Smooth muscle cell (in vitro differentiated cells): ENCODE results near the gene KPNB1. TPM values are rescaled to one million over a fixed set of nuclear protein-coding genes. Genes with fewer than 3 reads are reported as not detected.

ENCODE experiments used
- DNase-seq: peaks from one replicate; lab custom pipeline; 2025; ENCODE audit not compliant: unreplicated experiment; lab: John Stamatoyannopoulos, UW
- H2AFZ ChIP-seq: fragments of 200-600 bp; sonication (generic); 2 replicates; pipeline ENCODE4 v1.6.0; 2016; ENCODE audit warnings: antibody characterized with exemption, low read depth, mild to moderate bottlenecking
- H3F3A ChIP-seq: fragments of 200-600 bp; sonication (generic); 2 replicates; pipeline ENCODE4 v1.6.0; 2017; ENCODE audit warnings: antibody characterized with exemption, low read depth
- H3K27ac ChIP-seq: fragments of 200-600 bp; sonication (generic); 2 replicates; pipeline ENCODE4 v1.5.1; 2016; ENCODE audit warnings: low read depth, mild to moderate bottlenecking
- H3K27me3 ChIP-seq: fragments of 200-600 bp; sonication (generic); 2 replicates; pipeline ENCODE4 v1.6.1; 2016; ENCODE audit warnings: low read depth, mild to moderate bottlenecking
- H3K36me3 ChIP-seq: fragments of 200-600 bp; sonication (generic); 2 replicates; pipeline ENCODE4 v1.5.1; 2016; ENCODE audit warnings: low read depth
- H3K4me1 ChIP-seq: fragments of 200-600 bp; sonication (generic); 2 replicates; pipeline ENCODE4 v1.5.1; 2016; ENCODE audit warnings: low read depth
- H3K4me2 ChIP-seq: fragments of 200-600 bp; sonication (generic); 2 replicates; pipeline ENCODE4 v1.6.0; 2016; ENCODE audit warnings: mild to moderate bottlenecking
- H3K4me3 ChIP-seq: fragments of 200-600 bp; sonication (generic); 2 replicates; pipeline ENCODE4 v1.5.1; 2016; ENCODE audit warnings: mild to moderate bottlenecking
- H3K79me2 ChIP-seq: fragments of 200-600 bp; sonication (generic); 2 replicates; pipeline ENCODE4 v1.6.0; 2016; ENCODE audit warnings: low read depth, mild to moderate bottlenecking
- H3K9ac ChIP-seq: fragments of 200-600 bp; sonication (generic); 2 replicates; pipeline ENCODE4 v1.6.0; 2016; ENCODE audit warnings: low read depth
- H3K9me3 ChIP-seq: fragments of 200-600 bp; sonication (generic); replicated peaks from 2 replicates; pipeline ENCODE4 v1.5.1; 2016; ENCODE audit warnings: low read depth
- H4K20me1 ChIP-seq: fragments of 200-600 bp; sonication (generic); 2 replicates; pipeline ENCODE4 v1.6.0; 2016; ENCODE audit warnings: low read depth
- WGBS: methylation state at CpG from one replicate; pipeline ENCODE4 v1.1.7; 2016; ENCODE audit warnings: low lambda C conversion rate; 5-methylcytosine and 5-hydroxymethylcytosine counted together
- polyA plus RNA-seq: library from polyadenylated mRNA; unstranded; fragments of >200 nt; fragmentation: Nextera tagmentation; extraction: Ambion mirVana; gene quantifications from 2 replicates; pipeline ENCODE4 v1.2.1, GENCODE V29; 2016
- total RNA-seq: library from RNA; depleted of rRNA; stranded (reverse); fragments of >200 nt; gene quantifications from 2 replicates; pipeline ENCODE4 v1.2.3, GENCODE V29; 2014
- TF ChIP-seq, protein P1 (sequence below): fragments of 200-600 bp; sonication (generic); IDR thresholded peaks from 2 replicates; pipeline ENCODE4 v1.5.1; 2017; ENCODE audit warnings: borderline replicate concordance, mild to moderate bottlenecking, antibody characterized with exemption; ENCODE audit not compliant: insufficient read depth, poor library complexity, severe bottlenecking

Gene KPNB1
- total and polyA plus RNA-seq, 2 experiments from 2014 or later = 78.8 to 242 TPM

DNA sequence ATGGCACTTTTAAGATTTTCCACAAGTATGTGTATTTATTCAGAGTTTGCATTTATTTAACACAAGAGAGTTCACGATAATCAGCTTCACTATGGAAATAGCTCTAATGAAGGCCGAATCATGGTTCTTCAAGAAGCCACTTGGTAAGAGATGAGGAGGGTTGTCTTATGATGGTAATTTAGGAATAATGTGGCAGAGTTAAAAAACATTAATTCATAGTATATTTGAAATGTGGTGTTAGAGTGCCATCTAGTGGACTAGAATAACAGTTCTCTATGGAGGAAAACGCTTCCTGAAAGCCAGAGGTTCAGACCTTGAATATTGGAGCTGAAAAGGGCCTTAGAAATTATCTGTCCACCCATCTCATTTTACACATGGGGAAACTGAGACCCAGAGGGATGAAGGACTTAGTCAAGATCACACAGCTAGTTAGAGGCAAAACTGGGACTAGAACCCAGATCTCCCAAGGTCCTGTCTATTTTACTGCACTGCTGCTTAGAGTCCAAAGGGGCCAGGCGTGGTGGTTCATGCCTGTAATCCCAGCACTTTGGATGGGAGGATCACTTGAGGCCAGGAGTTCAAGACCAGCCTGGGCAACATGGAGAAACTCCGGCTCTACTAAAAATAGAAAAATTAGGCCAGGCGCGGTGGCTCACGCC lies 33.8 kb upstream of the KPNB1 start:
- peaks cover 33% of the 10 kb centered on the region for H3F3A ChIP-seq
- no peak overlapping the region for H3K9ac ChIP-seq
- peaks cover 15% of the 10 kb centered on the region for H4K20me1 ChIP-seq
- H3K9me3 ChIP-seq = no peaks in the 10 kb centered on the region
- TF ChIP-seq, protein P1, sequence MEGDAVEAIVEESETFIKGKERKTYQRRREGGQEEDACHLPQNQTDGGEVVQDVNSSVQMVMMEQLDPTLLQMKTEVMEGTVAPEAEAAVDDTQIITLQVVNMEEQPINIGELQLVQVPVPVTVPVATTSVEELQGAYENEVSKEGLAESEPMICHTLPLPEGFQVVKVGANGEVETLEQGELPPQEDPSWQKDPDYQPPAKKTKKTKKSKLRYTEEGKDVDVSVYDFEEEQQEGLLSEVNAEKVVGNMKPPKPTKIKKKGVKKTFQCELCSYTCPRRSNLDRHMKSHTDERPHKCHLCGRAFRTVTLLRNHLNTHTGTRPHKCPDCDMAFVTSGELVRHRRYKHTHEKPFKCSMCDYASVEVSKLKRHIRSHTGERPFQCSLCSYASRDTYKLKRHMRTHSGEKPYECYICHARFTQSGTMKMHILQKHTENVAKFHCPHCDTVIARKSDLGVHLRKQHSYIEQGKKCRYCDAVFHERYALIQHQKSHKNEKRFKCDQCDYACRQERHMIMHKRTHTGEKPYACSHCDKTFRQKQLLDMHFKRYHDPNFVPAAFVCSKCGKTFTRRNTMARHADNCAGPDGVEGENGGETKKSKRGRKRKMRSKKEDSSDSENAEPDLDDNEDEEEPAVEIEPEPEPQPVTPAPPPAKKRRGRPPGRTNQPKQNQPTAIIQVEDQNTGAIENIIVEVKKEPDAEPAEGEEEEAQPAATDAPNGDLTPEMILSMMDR = peak; percentile 72
- no peak overlapping the region for H3K4me3 ChIP-seq
- no peaks in the 10 kb centered on the region for H3K79me2 ChIP-seq
- H2AFZ ChIP-seq = no peak overlapping the region
- no peaks in the 10 kb centered on the region for H3K4me1 ChIP-seq
- 85% methylated on average over 8 of the region's 8 CpGs for WGBS
- H3K27me3 ChIP-seq = no peaks in the 10 kb centered on the region
- DNase-seq = no peak
- no peak overlapping the region for H3K27ac ChIP-seq
- no peak overlapping the region for H3K4me2 ChIP-seq
- H3K36me3 ChIP-seq = peaks cover 10% of the 10 kb centered on the region

DNA sequence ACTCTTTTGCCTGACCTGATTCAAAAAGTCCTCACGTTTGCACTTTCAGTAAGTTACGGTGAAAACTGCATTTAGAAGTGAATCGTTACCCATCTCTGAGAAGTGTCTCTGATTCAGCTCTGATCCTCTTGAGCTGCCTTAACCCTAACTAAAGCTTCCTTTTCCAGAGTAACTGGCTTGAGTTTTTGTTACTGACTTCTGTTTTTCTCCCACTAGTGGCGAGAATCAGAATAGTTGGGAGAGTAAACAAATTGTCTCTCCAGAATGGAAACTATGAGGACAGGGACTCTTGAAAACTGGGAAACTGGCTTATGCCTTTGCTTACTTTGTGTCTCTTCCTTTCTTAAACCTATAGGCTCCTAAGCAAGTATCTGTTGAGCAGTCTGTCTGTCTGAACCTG lies 31.3 kb upstream of the KPNB1 start:
- DNase-seq = no peak

DNA sequence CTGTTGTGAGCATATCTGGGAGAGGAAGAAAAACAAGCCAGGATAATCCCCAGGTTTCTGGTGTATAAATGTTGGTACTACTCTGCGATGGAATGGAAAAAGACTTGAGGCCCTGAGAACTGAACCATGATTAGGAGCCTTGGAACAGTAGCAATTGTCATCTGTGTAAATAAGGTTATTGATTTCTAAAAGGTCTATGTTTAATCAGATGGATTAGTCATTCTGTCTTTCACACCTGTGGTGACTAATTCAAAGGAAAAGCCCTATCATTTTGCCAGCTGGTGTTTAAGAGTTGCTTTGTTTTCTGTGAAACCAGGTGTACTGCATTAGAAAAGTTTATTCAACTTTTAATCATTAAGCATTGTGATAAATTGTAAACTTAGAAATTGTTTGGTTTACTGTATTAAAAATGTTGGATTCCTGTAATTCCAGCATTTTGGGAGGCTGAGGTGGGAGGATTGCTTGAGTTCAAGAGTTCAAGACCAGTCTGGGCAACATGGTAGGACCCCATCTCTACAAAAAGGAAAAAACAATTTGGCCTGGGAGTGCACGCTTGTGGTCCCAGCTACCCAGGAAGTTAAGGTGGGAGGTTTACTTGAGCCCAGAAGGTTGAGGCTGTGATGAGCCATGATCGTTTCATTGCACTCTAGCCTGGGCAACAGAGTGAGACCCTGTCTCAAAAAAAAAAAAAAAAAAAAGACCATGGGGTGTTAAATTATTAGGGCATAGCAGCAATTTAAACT lies 29.0 kb upstream of the KPNB1 start:
- Histone ChIP-seq H3F3A (peaks cover 25% of the 10 kb centered on the region), H3K4me2 (no peak overlapping the region), H3K4me3 (no peak overlapping the region), H3K9me3 (no peaks in the 10 kb centered on the region), H4K20me1 (peaks cover 9% of the 10 kb centered on the region), H3K9ac (no peak overlapping the region), H3K27ac (peak overlapping the region; percentile 81), H3K27me3 (no peaks in the 10 kb centered on the region), H3K79me2 (no peaks in the 10 kb centered on the region), H3K36me3 (peaks cover 10% of the 10 kb centered on the region), H3K4me1 (peaks cover 15% of the 10 kb centered on the region), H2AFZ (no peak overlapping the region)
- TF ChIP-seq, protein P1 = no peak
- no peak for DNase-seq
- WGBS = 78% methylated on average over 3 of the region's 3 CpGs

More for the DNA sequence above, 31.3 kb upstream of the KPNB1 start:
- Histone ChIP-seq H3K4me1 (peaks cover 15% of the 10 kb centered on the region), H3K9ac (no peak overlapping the region), H3K9me3 (no peaks in the 10 kb centered on the region), H2AFZ (no peak overlapping the region), H3K79me2 (no peaks in the 10 kb centered on the region), H3F3A (peaks cover 34% of the 10 kb centered on the region), H3K27ac (peak overlapping the region; percentile 9), H3K27me3 (no peaks in the 10 kb centered on the region), H3K36me3 (peaks cover 10% of the 10 kb centered on the region), H3K4me3 (no peak overlapping the region), H3K4me2 (no peak overlapping the region), H4K20me1 (peaks cover 13% of the 10 kb centered on the region)
- TF ChIP-seq, protein P1 = peak; percentile 22
- WGBS = 67% methylated on average over 4 of the region's 4 CpGs
